GM18909 (cell line): ENCODE results near the gene PITPNC1.
"Not testable (repeated sequence)": the region's sequence is repeated elsewhere in the genome, so short reads cannot be mapped to it uniquely, and the experiment has no call there.

Source experiments
- ATAC-seq: cut with Tn5 transposase; IDR thresholded peaks from one replicate; pipeline ENCODE4 v1.9.1; 2021; ENCODE audit warnings: mild to moderate bottlenecking; ENCODE audit not compliant: unreplicated experiment, poor library complexity

PITPNC1 gene

DNA sequence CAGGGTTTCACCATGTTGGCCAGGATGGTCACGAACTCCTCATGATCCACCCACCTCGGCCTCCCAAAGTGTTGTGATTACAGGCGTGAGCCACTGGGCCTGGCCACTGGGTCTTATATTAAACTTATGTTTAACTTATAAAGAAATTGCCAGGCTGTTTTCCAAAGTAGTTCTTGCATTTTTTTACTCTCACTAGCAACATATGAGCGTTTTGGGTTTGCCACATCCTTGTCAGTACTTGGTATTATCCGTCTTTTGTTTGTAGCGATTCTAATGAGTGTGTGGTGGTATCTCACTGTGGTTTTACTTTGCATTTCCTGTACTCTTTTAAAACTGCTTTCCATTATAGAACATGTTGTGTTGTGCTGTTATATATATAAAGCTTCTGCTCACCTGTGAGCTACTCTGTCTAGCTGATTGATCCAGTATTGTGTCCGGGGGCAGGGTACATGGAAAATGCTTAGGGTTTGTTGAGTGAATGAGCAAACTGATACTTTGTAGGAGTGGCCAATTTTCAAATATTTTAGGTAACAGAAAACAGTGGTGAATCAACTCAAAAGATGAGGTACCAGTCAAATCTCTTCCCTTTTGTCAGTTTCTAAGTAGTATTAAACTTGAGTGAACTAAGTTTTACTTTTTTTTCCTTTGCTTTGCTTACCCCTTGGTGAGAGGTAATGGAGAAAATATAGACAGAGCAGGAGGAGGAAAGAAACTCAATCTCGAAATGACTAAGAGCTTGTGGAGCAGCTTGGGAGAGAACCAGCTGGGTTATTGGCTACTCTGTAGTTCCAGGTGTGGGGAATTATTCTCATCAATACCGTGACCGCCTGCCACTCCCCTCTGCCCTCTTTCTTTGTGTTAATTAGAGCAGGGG, 75.8 kb downstream of the PITPNC1 start:
- no peak for ATAC-seq

DNA sequence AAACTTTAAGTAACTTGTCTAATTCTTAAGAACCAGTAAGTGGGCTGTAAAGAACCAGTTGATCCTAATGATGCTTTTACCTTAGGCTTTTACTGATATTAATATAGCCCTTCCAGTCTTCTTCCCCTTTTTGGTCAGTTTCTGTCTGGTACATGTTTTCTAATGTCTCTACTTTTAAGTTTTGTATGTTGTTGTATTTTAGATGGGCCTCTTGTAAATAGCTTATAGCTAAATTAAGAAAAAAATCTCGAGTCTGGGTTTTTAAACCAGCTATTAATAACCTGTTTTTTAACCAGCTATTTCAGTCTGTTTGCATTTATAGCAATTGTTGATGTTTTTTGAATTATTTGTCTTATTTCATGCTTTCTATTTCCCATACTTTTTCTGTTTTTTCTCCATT, 79.0 kb downstream of the PITPNC1 start:
- no peak for ATAC-seq

DNA sequence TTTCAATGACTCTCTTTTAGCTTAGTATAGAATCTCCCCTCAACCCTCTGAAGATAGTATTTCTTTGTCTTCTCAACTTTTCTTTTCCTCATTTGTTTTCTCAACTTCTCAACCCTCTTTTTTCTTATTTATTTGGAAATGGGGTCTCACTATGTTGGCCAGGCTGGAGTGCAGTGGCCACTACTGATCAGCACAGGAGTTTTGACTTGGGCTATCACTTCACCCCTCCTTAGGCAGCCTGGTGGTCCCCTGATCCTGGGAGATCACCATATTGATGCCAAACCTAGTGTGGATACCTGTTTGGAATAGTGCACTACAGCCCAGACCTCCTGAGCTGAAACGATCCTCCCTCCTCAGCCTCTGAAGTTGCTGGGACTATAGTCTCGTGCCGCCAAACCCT, 79.8 kb downstream of the PITPNC1 start:
- no peak for ATAC-seq

DNA sequence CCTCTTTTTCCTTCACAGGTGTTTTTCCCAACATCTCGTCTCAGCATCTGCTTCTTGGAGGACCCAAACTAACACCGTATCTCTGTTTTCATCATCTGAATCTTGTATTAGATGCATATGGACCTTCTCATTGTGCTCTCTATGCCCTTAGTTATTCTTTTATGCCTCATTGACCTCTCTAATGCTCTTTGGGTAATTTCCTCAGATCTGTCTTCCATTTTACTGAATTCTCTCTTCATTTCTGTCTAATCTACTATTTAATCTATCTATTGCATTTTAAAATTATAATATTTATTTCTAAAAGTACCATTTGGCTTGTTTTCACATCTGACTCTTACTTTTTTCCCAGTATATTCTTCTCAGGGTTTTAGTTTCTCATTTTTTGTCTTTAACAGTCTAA, 81.1 kb downstream of the PITPNC1 start:
- no peak for ATAC-seq

DNA sequence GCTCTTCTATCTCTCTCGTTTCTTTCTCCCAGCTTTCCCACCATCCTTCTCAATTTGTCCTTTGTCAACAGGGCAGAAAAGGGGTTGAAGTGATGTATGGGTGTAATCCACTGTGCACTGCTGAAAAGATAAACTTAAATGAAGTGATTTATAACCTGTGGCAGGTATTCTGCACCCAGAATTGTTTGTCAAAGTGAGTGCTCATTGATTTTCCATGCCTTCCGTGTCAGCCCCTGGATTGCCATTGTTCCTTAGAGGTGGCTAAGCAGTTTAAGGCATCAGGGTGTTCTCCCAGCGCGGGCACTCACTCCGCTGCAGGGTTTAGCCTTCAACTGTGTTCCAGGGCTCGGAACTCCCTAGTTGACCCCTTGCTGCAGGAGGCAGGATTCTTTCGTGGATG, 82.9 kb downstream of the PITPNC1 start:
- no peak for ATAC-seq

DNA sequence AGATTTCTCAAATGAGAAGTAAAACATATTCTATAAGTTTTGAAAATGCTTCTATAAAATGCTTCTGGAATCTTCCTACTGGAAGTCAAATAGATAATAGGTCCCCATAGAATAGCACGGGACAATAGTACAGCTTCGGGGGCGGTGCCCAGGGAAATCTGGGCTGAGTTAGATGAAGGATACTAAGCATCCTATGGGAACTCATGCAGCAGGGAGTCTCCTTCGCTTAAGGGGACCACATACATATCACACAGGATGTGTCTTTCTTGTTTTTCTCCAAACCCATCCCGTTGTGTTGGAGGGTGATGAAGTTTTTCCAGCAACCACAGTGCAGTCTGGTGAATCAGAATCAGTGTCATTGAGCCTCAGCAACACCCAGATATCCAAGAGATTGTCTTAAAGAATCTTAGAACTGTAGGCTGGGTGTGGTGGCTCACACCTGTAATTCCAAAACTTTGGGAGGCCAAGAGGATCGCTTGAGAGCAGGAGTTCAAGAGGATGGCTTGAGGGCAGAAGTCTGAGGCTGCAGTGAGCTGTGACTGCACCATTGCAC, 84.2 kb downstream of the PITPNC1 start:
- ATAC-seq = no peak

DNA sequence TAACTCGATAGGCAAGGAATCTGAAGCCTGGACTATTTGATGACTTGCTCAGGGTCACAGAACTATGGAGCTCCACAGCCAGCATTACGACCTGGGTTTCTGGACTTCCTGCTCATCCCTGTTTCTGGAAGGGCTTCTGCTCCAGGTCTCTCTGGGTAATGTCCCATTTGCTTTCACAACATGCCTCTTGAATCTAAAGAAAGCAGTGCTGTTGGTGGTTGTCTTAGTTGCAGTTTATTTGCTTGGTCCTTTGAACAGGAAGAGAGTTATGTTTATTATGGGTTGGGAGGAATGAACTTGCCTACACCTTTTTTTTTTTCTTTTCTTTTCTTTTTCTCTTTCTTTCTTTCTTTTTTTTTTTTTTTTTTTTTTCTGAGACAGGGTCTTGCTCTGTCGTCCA, 84.8 kb downstream of the PITPNC1 start:
- ATAC-seq = no peak

DNA sequence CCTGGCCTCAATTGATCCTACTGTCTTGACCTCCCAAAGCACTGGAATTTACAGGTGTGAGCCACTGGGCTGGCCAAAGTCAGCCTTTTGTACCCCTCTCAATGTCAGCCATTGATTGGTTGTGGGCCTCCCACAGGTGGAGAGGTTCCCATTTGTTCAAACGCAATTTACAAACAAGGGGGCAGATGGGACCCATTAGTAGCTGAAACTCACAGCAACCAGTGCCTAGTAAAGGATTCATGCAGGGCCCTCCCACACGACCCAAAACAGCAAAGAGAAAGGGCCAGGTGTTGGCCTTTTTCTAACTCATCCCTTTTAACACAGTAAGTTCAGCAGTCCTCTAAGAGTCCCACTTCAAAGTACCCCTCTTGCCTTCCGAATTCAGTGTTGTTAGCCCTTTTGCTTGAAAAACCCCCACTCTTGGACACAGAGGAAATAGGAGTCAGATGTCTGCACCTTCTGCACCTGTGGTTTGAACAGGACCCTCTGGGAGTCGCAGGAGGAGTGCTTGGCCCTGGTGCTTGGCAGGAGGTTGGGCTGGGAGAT, 89.2 kb downstream of the PITPNC1 start:
- no peak for ATAC-seq

DNA sequence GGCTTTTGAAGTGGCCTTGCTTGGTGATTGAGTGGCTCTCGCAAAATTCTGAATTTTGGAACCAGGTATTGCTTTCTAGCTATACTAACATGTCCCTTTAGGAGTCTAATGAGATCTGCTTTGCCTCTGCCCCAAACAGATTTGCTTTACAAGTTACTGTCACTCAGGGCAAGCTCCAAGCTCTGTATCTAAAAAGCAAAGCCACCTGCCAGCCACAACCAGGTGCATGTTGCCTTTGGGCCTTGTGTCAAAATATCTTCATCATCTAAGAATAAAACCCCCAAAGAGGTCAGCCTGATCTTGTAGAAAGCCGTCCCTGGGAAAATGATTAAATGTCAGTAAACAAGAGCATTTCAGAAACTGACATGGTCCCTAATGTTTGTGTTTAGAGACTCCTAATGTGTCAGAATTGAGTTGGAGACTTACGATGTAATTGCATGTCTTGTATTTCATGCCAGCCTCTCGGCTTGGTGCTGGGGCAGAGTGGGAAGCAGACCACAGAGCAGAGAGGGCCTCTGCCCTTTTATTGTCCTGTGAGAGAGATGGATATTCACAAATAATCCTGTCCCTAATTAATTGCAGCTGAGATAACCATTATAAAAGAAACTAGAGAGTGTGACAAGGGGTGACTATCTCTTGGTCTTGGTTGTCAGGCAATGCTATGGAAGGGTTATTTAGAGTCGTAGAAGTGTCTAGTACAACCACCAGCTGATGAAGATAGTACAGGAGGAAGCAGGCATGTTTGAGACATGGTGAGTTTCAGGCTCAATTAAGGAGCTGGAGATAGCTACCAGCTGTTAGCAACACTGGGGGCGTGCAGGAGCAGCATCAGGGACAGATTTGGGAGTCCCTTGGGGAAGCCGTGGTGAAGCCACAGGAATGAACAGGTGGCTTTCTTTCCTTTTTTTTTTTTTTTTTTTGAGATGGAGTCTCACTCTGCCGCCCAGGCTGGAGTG, 90.7 kb downstream of the PITPNC1 start:
- no peak for ATAC-seq

DNA sequence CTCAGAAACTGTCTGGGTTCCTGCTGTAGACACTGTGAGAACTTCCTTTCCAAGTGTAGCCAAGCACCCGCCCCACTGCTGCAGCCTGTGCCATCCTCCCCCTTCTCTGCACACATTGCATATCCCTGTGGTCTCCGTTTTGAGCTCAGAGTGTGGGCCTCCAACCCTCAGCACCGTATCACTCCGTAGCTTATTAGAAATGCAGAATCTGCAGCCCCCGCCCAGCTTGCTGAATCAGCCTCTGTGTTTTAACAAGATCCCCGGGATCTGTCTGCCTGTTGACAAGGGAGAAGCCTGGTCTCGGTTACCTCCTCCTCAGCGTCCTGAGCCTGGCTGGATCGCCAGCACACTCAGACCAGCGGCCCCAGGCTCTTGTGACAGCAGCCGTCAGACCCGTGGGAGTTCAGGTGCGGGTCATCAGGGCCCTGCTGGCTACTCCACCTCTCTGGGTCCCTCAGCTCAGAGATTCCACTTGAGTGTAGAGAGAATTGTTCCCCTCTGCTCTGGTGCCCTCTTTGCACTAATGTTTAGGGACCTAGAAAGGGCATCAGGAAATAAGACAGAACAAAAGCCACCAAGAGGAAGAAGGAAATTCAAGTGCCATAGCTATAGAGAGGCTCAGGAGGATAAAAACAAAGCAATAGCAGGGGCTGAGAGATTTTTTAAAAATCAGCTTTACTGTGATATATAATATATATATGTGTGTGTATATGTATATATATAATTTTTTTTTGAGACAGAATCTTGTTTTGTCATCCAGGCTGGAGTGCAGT, 92.3 kb downstream of the PITPNC1 start:
- ATAC-seq = no peak

DNA sequence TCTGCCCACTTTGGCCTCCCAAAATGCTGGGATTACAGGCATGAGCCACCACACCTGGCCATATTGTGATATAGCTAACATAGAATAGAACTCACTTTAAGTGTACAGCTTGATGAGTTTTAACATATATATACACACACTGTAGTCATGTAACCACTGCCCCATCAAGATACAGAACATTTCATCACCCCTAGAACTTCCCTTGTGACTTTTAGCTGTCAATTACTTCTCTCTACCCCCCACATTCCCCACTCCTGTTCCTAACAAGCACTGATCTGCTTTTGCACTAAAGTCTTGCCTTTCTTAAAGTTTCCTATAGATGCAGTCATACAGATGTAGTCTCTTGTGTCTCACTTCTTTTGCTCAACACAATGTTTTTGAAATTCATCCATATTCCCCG, 93.1 kb downstream of the PITPNC1 start:
- no peak for ATAC-seq

DNA sequence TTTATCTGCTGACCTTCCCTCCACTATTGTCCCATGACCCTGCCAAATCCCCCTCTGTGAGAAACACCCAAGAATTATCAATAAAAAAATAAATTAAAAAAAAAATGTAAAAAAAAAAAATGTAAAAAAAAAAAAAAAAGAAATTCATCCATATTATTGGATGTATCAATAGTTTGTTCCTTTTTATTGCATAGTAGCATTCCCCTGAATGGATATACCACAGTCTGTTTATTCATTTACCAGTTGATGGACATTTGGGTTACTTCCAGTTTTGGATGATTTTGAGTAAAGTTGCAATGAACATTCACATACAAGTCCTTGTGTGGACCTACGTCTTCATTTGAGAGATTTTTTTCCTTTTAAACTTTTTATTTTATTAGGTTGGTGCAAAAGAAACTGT, 94.0 kb downstream of the PITPNC1 start:
- ATAC-seq = no peak

DNA sequence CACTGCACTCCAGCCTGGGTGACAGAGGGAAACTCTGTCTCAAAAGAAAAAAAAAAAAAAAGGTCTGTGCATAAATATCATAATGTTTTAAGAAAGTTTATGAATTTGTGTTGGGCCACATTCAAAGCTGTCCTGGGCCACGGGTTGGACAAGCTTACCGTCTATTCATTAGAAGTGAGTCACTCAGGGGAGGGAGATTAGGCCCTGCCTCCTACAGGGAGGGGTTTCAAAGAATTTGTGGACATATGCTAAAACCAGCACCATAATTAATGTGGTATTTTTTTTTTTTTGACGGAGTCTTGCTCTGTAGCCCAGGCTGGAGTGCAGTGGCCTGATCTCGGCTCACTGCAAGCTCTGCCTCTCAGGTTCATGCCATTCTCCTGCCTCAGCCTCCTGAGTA, 95.5 kb downstream of the PITPNC1 start:
- not testable (repeated sequence) for ATAC-seq

DNA sequence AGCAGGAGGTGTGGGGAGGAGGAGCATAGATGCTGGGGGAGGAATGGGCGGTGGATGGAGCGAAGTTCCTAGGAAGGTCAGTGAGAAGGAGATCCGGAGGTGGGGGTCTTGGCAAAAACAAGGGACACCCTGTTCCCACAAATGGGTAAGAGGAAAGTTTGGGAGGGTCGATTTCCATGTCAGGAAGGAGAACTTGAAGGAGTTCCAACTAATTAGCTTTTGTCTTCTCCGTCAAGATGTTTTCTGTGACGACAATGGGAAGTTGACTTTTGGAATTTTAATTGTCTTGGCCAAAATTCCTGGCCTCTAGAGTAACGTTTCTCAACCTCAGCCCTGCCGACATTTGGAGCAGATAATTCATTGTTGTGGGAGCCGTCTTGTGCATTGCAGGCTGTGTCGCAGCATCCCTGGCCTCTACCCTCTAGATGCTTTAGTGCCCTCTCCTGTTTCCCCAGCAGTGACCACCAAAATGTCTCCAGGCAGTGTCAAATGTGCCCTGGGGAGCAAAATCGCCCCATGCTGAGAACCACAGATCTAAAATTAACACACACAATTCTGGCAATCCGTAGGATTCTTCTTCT, 97.1 kb downstream of the PITPNC1 start:
- no peak for ATAC-seq

DNA sequence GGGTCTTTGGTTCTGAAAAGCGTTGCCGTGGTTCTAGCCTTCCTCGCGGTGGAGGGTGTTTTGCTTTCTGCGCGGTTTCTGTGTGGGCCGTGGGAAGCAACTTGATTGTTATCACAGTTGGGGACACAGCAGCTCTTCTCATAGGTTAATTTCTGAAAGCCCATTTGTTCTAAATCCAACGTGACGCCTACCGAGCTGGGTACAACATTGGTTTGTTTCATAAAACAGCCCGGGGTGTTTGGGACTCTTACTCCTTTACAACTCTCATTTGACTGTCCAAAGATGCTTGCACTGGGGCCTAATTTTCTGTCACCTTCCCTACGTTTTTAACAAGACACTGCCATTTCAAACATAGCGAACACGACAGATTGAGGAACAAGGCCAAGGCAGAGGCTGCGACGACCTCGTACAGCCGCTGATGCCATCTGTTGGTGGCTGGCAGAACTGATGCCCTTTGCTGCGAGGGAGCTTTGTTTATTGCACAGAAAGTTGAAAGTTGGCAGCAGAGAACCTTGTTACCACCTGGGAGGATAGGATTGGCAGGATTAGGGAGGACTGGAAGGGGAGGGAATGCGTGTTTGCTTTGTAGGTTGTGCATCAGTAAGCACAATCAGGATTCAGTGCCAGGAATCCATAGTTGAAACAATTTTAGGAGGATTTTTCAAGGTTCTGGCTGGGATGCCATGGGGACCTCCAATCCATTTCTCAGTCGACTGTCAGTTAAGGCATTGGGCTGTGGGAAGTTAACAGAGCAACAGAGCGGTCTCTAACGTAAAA, 98.3 kb downstream of the PITPNC1 start:
- ATAC-seq = no peak

DNA sequence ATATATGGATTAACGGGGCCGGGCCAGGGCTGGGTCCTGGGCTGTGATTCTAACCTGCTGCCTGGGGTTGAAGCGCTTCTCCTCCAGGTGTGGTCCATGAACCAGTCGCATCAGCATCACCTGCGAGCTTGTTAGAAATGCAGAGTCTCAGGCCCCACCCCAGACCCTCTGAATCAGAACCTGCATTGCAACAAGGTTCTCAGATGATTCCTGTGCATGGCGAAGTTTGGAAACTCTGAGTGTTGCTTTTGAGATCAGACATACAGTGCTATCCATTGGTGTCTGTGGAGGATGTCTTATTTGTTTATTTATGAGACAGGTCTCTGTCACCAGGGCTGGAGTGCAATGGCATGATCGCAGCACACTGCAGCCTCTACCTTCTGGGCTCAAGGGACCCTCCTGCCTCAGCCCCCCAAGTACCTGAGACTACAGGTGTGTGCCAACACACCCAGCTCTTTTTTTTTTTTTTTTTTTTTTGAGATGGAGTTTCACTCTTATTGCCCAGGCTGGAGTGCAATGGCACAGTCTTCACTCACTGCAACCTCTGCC, 99.8 kb downstream of the PITPNC1 start:
- no peak for ATAC-seq

DNA sequence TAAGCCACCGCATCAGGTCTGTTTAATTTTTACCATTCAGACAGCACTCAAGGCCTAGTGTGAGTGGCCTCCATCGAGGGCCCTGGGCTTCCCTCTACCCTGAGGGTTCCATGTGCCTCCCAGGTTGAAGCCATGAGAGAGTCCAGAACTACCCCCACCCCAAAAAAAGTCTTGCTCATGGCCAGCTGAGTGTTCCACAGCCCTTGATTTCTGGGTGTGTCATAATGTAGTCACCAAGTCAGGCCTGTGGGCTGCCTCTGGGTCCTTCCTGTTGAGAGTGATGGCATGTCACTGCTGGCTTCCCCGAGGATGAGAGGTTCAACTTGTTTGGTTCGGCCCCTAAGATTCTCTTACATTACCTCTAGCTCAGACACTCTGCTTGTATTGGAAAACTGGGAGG, 100.6 kb downstream of the PITPNC1 start:
- no peak for ATAC-seq

DNA sequence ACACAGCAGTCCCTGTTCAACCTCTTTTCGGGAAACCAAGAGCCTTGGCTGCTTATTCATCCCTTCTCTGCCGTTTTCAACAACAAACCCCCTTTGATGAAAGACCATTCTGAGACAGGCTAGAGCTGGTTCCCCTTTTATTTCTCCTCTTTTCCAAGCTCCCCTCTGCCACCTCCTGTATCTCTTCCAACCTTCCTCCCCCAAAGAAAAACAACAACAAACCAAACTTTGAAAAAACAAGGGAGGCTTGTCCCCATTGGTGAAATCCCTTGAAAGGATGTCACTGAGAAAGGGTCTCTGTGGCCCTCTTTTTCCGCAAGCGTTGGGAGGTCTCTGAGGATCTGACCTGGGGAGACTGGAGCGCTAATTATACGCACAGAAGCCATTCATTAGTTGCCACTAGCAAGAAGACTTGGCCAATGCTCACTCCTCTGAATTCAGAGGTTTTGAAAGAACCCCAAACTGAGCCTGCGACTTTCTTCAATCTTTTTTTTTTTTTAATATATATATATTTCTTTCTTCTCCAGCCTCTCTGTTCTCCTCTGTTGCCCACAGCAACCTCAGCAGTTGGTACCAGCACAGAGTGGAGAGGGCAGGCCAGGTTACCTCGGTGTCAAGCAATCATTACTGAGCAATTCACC, 101.4 kb downstream of the PITPNC1 start:
- ATAC-seq = no peak
